ENCODE measurements around the gene TIMM29. TPM values are rescaled to one million over a fixed set of nuclear protein-coding genes. Genes with fewer than 3 reads are reported as not detected.

TIMM29 gene
- total RNA-seq, 2 experiments from 2014 or later: 29.7 to 31.3 TPM

GRCh38 chr19:10895920-10896319 is 32.7 kb upstream of the TIMM29 start:
- H3K4me3 Mint-ChIP-seq: no peak overlapping the region
- H3K27ac Mint-ChIP-seq: no peak overlapping the region
- POLR2A ChIA-PET: no interaction called here
- no peaks in the 10 kb centered on the region for H3K36me3 Mint-ChIP-seq
- H3K27me3 Mint-ChIP-seq: no peaks in the 10 kb centered on the region
- no peaks in the 10 kb centered on the region for H3K9me3 Mint-ChIP-seq
- ATAC-seq (ENCODE audit: low read depth) (no peak), DNase-seq (no peak)
- H3K4me1 Mint-ChIP-seq: peaks cover 4% of the 10 kb centered on the region

- H3K9me3 Mint-ChIP-seq: no peaks in the 10 kb centered on the region
- H3K4me1 Mint-ChIP-seq: peaks cover 4% of the 10 kb centered on the region
- DNase-seq: no peak
- H3K27ac Mint-ChIP-seq: peak overlapping the region; percentile 46
- H3K36me3 Mint-ChIP-seq: no peaks in the 10 kb centered on the region
- ATAC-seq (ENCODE audit: low read depth): peak; percentile 87
- POLR2A ChIA-PET: no interaction called here
- H3K27me3 Mint-ChIP-seq: no peaks in the 10 kb centered on the region
- H3K4me3 Mint-ChIP-seq: no peak overlapping the region
These were observed 31.6 kb upstream of the TIMM29 start for GRCh38 chr19:10896851-10897526.

- Mint-ChIP-seq H3K27ac (no peak overlapping the region), H3K27me3 (no peaks in the 10 kb centered on the region), H3K4me1 (peaks cover 4% of the 10 kb centered on the region), H3K36me3 (peaks cover 5% of the 10 kb centered on the region), H3K4me3 (no peak overlapping the region), H3K9me3 (peaks cover 4% of the 10 kb centered on the region)
- DNase-seq (no peak), ATAC-seq (ENCODE audit: low read depth) (no peak)
- POLR2A ChIA-PET: interaction anchor here (0.6 to 0.7 kb wide), 2 partner anchors 22 to 403 kb away, joined by 3 to 5 read pairs; no protein-coding TSS in a partner anchor
These were observed 30.0 kb upstream of the TIMM29 start for GRCh38 chr19:10898633-10899032.

GRCh38 chr19:10899151-10899653 is 29.4 kb upstream of the TIMM29 start:
- Mint-ChIP-seq H3K4me1 (peaks cover 4% of the 10 kb centered on the region), H3K36me3 (peaks cover 8% of the 10 kb centered on the region), H3K9me3 (peaks cover 4% of the 10 kb centered on the region), H3K27me3 (no peaks in the 10 kb centered on the region), H3K27ac (no peak overlapping the region), H3K4me3 (no peak overlapping the region)
- ATAC-seq (ENCODE audit: low read depth) (no peak), DNase-seq (no peak)
- POLR2A ChIA-PET: interaction anchor here (0.6 to 0.7 kb wide), 2 partner anchors 51 to 403 kb away, joined by 3 to 5 read pairs; no protein-coding TSS in a partner anchor

- POLR2A ChIA-PET: interaction anchor here (0.6 kb wide), 1 partner anchor 258 kb away, joined by 3 read pairs; no protein-coding TSS in a partner anchor
- no peak for DNase-seq
- Mint-ChIP-seq H3K36me3 (peaks cover 9% of the 10 kb centered on the region), H3K27me3 (no peaks in the 10 kb centered on the region), H3K9me3 (peaks cover 2% of the 10 kb centered on the region), H3K4me3 (no peak overlapping the region), H3K4me1 (no peaks in the 10 kb centered on the region), H3K27ac (no peak overlapping the region)
- ATAC-seq (ENCODE audit: low read depth): no peak
These were observed 20.7 kb upstream of the TIMM29 start for GRCh38 chr19:10907925-10908324.

- no peaks in the 10 kb centered on the region for H3K4me1 Mint-ChIP-seq
- ATAC-seq (ENCODE audit: low read depth): no peak
- H3K27me3 Mint-ChIP-seq: no peaks in the 10 kb centered on the region
- POLR2A ChIA-PET: no interaction called here
- H3K4me3 Mint-ChIP-seq: no peak overlapping the region
- H3K27ac Mint-ChIP-seq: no peak overlapping the region
- peaks cover 5% of the 10 kb centered on the region for H3K36me3 Mint-ChIP-seq
- DNase-seq: no peak
- H3K9me3 Mint-ChIP-seq: no peaks in the 10 kb centered on the region
These were observed 20.1 kb upstream of the TIMM29 start for GRCh38 chr19:10908380-10908960.

GRCh38 chr19:10911579-10912363 is 16.8 kb upstream of the TIMM29 start:
- DNase-seq (no peak), ATAC-seq (ENCODE audit: low read depth) (no peak)
- no peak overlapping the region for H3K27ac Mint-ChIP-seq
- H3K9me3 Mint-ChIP-seq: no peaks in the 10 kb centered on the region
- no peak overlapping the region for H3K4me3 Mint-ChIP-seq
- H3K4me1 Mint-ChIP-seq: no peaks in the 10 kb centered on the region
- POLR2A ChIA-PET: interaction anchor here (0.5 kb wide), 1 partner anchor 72 kb away, joined by 3 read pairs; no protein-coding TSS in a partner anchor
- no peaks in the 10 kb centered on the region for H3K27me3 Mint-ChIP-seq
- peaks cover 3% of the 10 kb centered on the region for H3K36me3 Mint-ChIP-seq

- Mint-ChIP-seq H3K9me3 (no peaks in the 10 kb centered on the region), H3K4me3 (no peak overlapping the region), H3K27ac (no peak overlapping the region), H3K4me1 (no peaks in the 10 kb centered on the region), H3K36me3 (peaks cover 3% of the 10 kb centered on the region), H3K27me3 (no peaks in the 10 kb centered on the region)
- ATAC-seq (ENCODE audit: low read depth) (no peak), DNase-seq (no peak)
- POLR2A ChIA-PET: interaction anchor here (0.5 to 0.7 kb wide), 2 partner anchors 26 to 354 kb away, joined by 3 to 5 read pairs; no protein-coding TSS in a partner anchor
These were observed 16.0 kb upstream of the TIMM29 start for GRCh38 chr19:10912619-10913018.

- Mint-ChIP-seq H3K4me3 (no peak overlapping the region), H3K27ac (no peak overlapping the region), H3K9me3 (no peaks in the 10 kb centered on the region), H3K27me3 (no peaks in the 10 kb centered on the region), H3K36me3 (peaks cover 2% of the 10 kb centered on the region), H3K4me1 (no peaks in the 10 kb centered on the region)
- ATAC-seq (ENCODE audit: low read depth) (no peak), DNase-seq (no peak)
- POLR2A ChIA-PET: no interaction called here
These were observed 14.8 kb upstream of the TIMM29 start for GRCh38 chr19:10913716-10914340.

GRCh38 chr19:10915130-10916091 is 13.2 kb upstream of the TIMM29 start:
- POLR2A ChIA-PET: no interaction called here
- no peak for DNase-seq
- Mint-ChIP-seq H3K4me3 (no peak overlapping the region), H3K36me3 (peaks cover 2% of the 10 kb centered on the region), H3K27ac (no peak overlapping the region), H3K9me3 (no peaks in the 10 kb centered on the region), H3K27me3 (no peaks in the 10 kb centered on the region), H3K4me1 (no peaks in the 10 kb centered on the region)
- no peak for ATAC-seq (ENCODE audit: low read depth)

GRCh38 chr19:10916602-10917001 is 12.0 kb upstream of the TIMM29 start:
- no peak overlapping the region for H3K27ac Mint-ChIP-seq
- no peaks in the 10 kb centered on the region for H3K4me1 Mint-ChIP-seq
- DNase-seq (no peak), ATAC-seq (ENCODE audit: low read depth) (no peak)
- H3K27me3 Mint-ChIP-seq: no peaks in the 10 kb centered on the region
- H3K9me3 Mint-ChIP-seq: no peaks in the 10 kb centered on the region
- POLR2A ChIA-PET: no interaction called here
- peaks cover 3% of the 10 kb centered on the region for H3K36me3 Mint-ChIP-seq
- no peak overlapping the region for H3K4me3 Mint-ChIP-seq

GRCh38 chr19:10918359-10918758 is 10.3 kb upstream of the TIMM29 start:
- Mint-ChIP-seq H3K27me3 (no peaks in the 10 kb centered on the region), H3K9me3 (no peaks in the 10 kb centered on the region), H3K27ac (no peak overlapping the region), H3K36me3 (peaks cover 2% of the 10 kb centered on the region), H3K4me3 (no peak overlapping the region), H3K4me1 (no peaks in the 10 kb centered on the region)
- no peak for DNase-seq
- POLR2A ChIA-PET: interaction anchor here (1.0 kb wide), 1 partner anchor 10 kb away, joined by 3 read pairs; no protein-coding TSS in a partner anchor
- no peak for ATAC-seq (ENCODE audit: low read depth)

Measured in activated naive CD8-positive, alpha-beta T cell treated with anti-CD3 and anti-CD28 coated beads, Interleukin-2, amount 10 ng/mL, durations not matched to agents 7 days and 5 days (primary cell).